B cell (primary cell): ENCODE measurements around the gene KLHL7. TPM values are rescaled to one million over a fixed set of nuclear protein-coding genes. Genes with fewer than 3 reads are reported as not detected.

Source experiments
- ATAC-seq: fragments of 200-7000 bp; cut with Tn5 transposase; one replicate; pipeline ENCODE4 v1.10.0; 2021; ENCODE audit warnings: low read depth, mild to moderate bottlenecking, moderate number of reproducible peaks, moderate library complexity
- CTCF ChIA-PET: fragments of 350-600 bp; sonication (Branson Sonifier 250); formaldehyde crosslinking; loops from one replicate; lab custom pipeline; 2021; ENCODE audit warnings: antibody characterized with exemption, inconsistent platforms; lab: Charles Lee
- POLR2A ChIA-PET: fragments of 350-600 bp; sonication (Branson Sonifier 250); formaldehyde crosslinking; loops from one replicate; lab custom pipeline; 2021; ENCODE audit warnings: antibody characterized with exemption; lab: Charles Lee
- DNase-seq: peaks from one replicate; pipeline ENCODE4 v3.0.0; 2013
- H2AFZ ChIP-seq: 2 replicates; pipeline ENCODE4 v1.6.1; 2012; ENCODE audit warnings: mild to moderate bottlenecking, low read depth, low read length; ENCODE audit not compliant: insufficient read depth, poor library complexity, severe bottlenecking
- H3K27ac ChIP-seq, 2 donors: 1 replicate in 1 of 2; 2 replicates in 1 of 2; pipeline ENCODE4 v1.5.1; 2012 to 2013; ENCODE audit warnings: low read length in 2 of 2, mild to moderate bottlenecking in 2 of 2, moderate library complexity in 1 of 2
- H3K27me3 ChIP-seq, 4 experiments: fragments of 200-600 bp in 1 of 4; sonication (generic) in 1 of 4; replicated peaks in 1 of 4; 1 replicate in 2 of 4; 2 replicates in 2 of 4; pipeline versions ENCODE4 v1.6.1 to v1.7.0; 2013 to 2016; ENCODE audit warnings: low read length in 3 of 4, mild to moderate bottlenecking in 2 of 4, mixed read lengths in 1 of 4, moderate library complexity in 1 of 4; ENCODE audit not compliant: insufficient read depth in 4 of 4, control insufficient read depth in 3 of 4; ENCODE audit errors: control extremely low read depth in 1 of 4
- H3K36me3 ChIP-seq, 2 experiments: replicated peaks in 1 of 2; 1 replicate in 1 of 2; 2 replicates in 1 of 2; pipeline versions ENCODE4 v1.6.1 to v1.7.1; 2013; ENCODE audit warnings: low read length in 1 of 2; ENCODE audit not compliant: insufficient read depth in 2 of 2, control insufficient read depth in 1 of 2; ENCODE audit errors: control extremely low read depth in 1 of 2, extremely low read depth in 1 of 2
- H3K4me1 ChIP-seq, 2 donors: fragments of 200-600 bp in 1 of 2; sonication (generic) in 1 of 2; 1 replicate in 1 of 2; 2 replicates in 1 of 2; pipeline versions ENCODE4 v1.5.1 to v1.6.1; 2013 to 2017; ENCODE audit warnings: low read length in 2 of 2; ENCODE audit not compliant: control insufficient read depth in 2 of 2, insufficient read depth in 2 of 2
- H3K4me2 ChIP-seq: replicated peaks from 2 replicates; pipeline ENCODE3; 2012; ENCODE audit warnings: mild to moderate bottlenecking, low read depth, low read length; ENCODE audit not compliant: poor library complexity, severe bottlenecking
- H3K4me3 ChIP-seq, 5 experiments: fragments of 200-600 bp in 1 of 5; sonication (generic) in 1 of 5; 1 replicate in 3 of 5; 2 replicates in 2 of 5; pipeline versions ENCODE4 v1.5.1 to v1.7.0; 2011 to 2016; ENCODE audit warnings: low read length in 4 of 5, mild to moderate bottlenecking in 4 of 5, low read depth in 2 of 5, control low read depth in 1 of 5, moderate library complexity in 1 of 5; ENCODE audit not compliant: insufficient read depth in 1 of 5; ENCODE audit errors: control extremely low read depth in 1 of 5, extremely low read depth in 1 of 5
- H3K79me2 ChIP-seq: fragments of 200-600 bp; sonication (generic); one replicate; pipeline ENCODE4 v1.6.0; 2016; ENCODE audit warnings: low read length; ENCODE audit not compliant: control insufficient read depth, insufficient read depth
- H3K9ac ChIP-seq: fragments of 200-600 bp; sonication (generic); 2 replicates; pipeline ENCODE4 v1.6.1; 2017; ENCODE audit warnings: mild to moderate bottlenecking, low read length, moderate library complexity
- H3K9me3 ChIP-seq, 3 donors: one replicate each; pipeline versions ENCODE4 v1.6.1 to v1.7.1; 2013; ENCODE audit warnings: low read length in 2 of 3; ENCODE audit not compliant: control insufficient read depth in 2 of 3, insufficient read depth in 1 of 3; ENCODE audit errors: control extremely low read depth in 1 of 3
- H4K20me1 ChIP-seq: 2 replicates; pipeline ENCODE4 v1.6.0; 2012; ENCODE audit warnings: mild to moderate bottlenecking, low read length; ENCODE audit not compliant: insufficient read depth, control insufficient read depth, poor library complexity, severe bottlenecking
- H3K27ac Mint-ChIP-seq: one replicate; pipeline ENCODE4 v1.8.0; 2021; ENCODE audit warnings: mixed read lengths
- H3K27me3 Mint-ChIP-seq: one replicate; pipeline ENCODE4 v1.8.0; 2021; ENCODE audit warnings: mixed read lengths
- H3K4me1 Mint-ChIP-seq: one replicate; pipeline ENCODE4 v1.8.0; 2021; ENCODE audit warnings: mixed read lengths
- H3K4me3 Mint-ChIP-seq: one replicate; pipeline ENCODE4 v1.8.0; 2021; ENCODE audit warnings: mixed read lengths
- H3K9me3 Mint-ChIP-seq: one replicate; pipeline ENCODE4 v1.8.0; 2022; ENCODE audit warnings: mixed read lengths; ENCODE audit not compliant: insufficient read depth
- EZH2 ChIP-seq: IDR thresholded peaks from 2 replicates; pipeline ENCODE4 v1.6.1; 2012; ENCODE audit warnings: borderline replicate concordance, low read depth, mild to moderate bottlenecking, moderate library complexity, low read length; ENCODE audit not compliant: insufficient read depth, poor library complexity, severe bottlenecking
- WGBS: methylation state at CpG from one replicate; pipeline ENCODE4 v1.1.5; 2013; ENCODE audit warnings: missing lambda C conversion rate; ENCODE audit not compliant: insufficient coverage; 5-methylcytosine and 5-hydroxymethylcytosine counted together
- intact Hi-C: fragments of 100-400 bp; cut with micrococcal nuclease; formaldehyde crosslinking; loops from one replicate; pipeline ENCODE4 v1.10.0; 2022
- polyA plus RNA-seq: library from polyadenylated mRNA; depleted of rRNA; stranded (reverse); fragments of >200 nt; gene quantifications from 2 replicates; pipeline ENCODE4 v1.2.3, GENCODE V29; 2012
- total RNA-seq, 2 donors: library from RNA; stranded (reverse); fragments of 120-200 nt in 1 of 2; gene quantifications; 1 replicate in 1 of 2; 2 replicates in 1 of 2; pipeline versions ENCODE4 v1.2.3 to v1.2.4, GENCODE V29; 2013 to 2022
- TF ChIP-seq, protein P1 (sequence below): fragments of 200-600 bp; IDR thresholded peaks from one replicate; pipeline ENCODE4 v1.8.0; 2022; ENCODE audit warnings: antibody characterized with exemption, mild to moderate bottlenecking

KLHL7 gene
- total and polyA plus RNA-seq, 2 donors (not counting 1 experiment from before 2014, with no cell fraction given) = 9.2 to 22.8 TPM

DNA sequence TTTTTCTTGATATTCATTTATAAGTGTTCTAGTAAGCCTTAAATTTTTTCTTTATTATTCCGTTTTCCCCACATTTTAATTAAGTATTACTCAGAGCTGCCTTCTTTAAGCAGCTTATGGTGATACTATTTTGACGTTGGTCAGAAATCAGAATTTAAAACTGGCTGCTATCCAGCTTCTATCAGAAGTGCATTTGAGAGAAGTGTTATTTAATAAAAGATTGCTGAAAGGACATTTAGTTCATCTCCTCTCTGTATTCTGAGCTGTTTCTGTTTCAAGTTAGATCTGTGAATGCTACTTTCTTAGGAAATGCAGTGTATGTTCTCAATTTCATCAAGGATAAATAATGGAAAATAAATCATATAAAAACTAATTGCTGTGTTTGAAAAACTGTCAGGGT lies 17.4 kb downstream of the KLHL7 start:
- Histone ChIP-seq H3K27me3 (no peaks in the 10 kb centered on the region), H3K9ac (no peak overlapping the region), H2AFZ (no peak overlapping the region), H3K27ac (no peak overlapping the region), H3K79me2 (peaks cover 22% of the 10 kb centered on the region), H4K20me1 (no peaks in the 10 kb centered on the region), H3K36me3 (peaks cover 8 to 14% of the 10 kb centered on the region in 2 experiments), H3K4me2 (no peak overlapping the region), H3K4me1 (no peaks in the 10 kb centered on the region), H3K4me3 (no peak overlapping the region), H3K9me3 (no peaks in the 10 kb centered on the region)
- POLR2A ChIA-PET = interaction anchor here (0.6 kb wide), 1 partner anchor 60 kb away, joined by 4 read pairs; no protein-coding TSS in a partner anchor
- H3K4me3 Mint-ChIP-seq = no peak overlapping the region
- no peaks in the 10 kb centered on the region for H3K4me1 Mint-ChIP-seq
- TF ChIP-seq, protein P1, sequence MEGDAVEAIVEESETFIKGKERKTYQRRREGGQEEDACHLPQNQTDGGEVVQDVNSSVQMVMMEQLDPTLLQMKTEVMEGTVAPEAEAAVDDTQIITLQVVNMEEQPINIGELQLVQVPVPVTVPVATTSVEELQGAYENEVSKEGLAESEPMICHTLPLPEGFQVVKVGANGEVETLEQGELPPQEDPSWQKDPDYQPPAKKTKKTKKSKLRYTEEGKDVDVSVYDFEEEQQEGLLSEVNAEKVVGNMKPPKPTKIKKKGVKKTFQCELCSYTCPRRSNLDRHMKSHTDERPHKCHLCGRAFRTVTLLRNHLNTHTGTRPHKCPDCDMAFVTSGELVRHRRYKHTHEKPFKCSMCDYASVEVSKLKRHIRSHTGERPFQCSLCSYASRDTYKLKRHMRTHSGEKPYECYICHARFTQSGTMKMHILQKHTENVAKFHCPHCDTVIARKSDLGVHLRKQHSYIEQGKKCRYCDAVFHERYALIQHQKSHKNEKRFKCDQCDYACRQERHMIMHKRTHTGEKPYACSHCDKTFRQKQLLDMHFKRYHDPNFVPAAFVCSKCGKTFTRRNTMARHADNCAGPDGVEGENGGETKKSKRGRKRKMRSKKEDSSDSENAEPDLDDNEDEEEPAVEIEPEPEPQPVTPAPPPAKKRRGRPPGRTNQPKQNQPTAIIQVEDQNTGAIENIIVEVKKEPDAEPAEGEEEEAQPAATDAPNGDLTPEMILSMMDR = no peak
- no peak for TF ChIP-seq EZH2
- DNase-seq (no peak), ATAC-seq (no peak)
- no peaks in the 10 kb centered on the region for H3K27me3 Mint-ChIP-seq
- intact Hi-C loops = no loop called here
- H3K9me3 Mint-ChIP-seq = no peaks in the 10 kb centered on the region
- no peak overlapping the region for H3K27ac Mint-ChIP-seq
- no CpG with 5 or more reads among the region's 2 CpGs for WGBS
- CTCF ChIA-PET = interaction anchor here (2.4 kb wide), 1 partner anchor 9 kb away, joined by 5 read pairs; no protein-coding TSS in a partner anchor

DNA sequence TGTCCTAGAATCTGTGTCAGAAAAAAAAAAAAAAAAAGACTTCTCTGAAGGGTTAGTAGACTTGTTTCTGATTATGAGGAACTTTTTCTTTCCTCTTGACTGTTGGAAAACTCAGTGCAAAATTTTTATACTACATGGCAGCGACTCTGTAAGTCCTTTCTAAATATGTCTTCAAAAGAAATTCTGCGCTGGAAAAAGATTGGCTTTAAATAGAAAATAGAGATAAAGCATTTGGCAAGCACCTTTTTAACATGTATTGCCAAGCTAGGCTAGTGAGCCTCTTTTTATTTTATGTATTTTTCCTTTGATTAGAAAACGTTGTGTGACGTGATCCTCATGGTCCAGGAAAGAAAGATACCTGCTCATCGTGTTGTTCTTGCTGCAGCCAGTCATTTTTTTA lies 17.9 kb downstream of the KLHL7 start:
- no peak for TF ChIP-seq EZH2
- TF ChIP-seq, protein P1 = no peak
- whole genome bisulfite sequencing = no CpG with 5 or more reads among the region's 5 CpGs
- Mint-ChIP-seq H3K4me1 (no peaks in the 10 kb centered on the region), H3K27ac (no peak overlapping the region), H3K27me3 (no peaks in the 10 kb centered on the region), H3K9me3 (no peaks in the 10 kb centered on the region), H3K4me3 (no peak overlapping the region)
- H3K4me3 ChIP-seq = no peak overlapping the region
- H3K27ac ChIP-seq = no peak overlapping the region
- intact Hi-C loops = no loop called here
- H3K4me2 ChIP-seq = no peak overlapping the region
- H2AFZ ChIP-seq = no peak overlapping the region
- no peaks in the 10 kb centered on the region for H3K27me3 ChIP-seq
- H3K79me2 ChIP-seq = peaks cover 18% of the 10 kb centered on the region
- no peak overlapping the region for H3K9ac ChIP-seq
- ChIA-PET POLR2A (no interaction called here), CTCF (interaction anchor here (2.4 kb wide), 1 partner anchor 9 kb away, joined by 5 read pairs; no protein-coding TSS in a partner anchor)
- no peaks in the 10 kb centered on the region for H3K4me1 ChIP-seq
- H3K9me3 ChIP-seq = no peaks in the 10 kb centered on the region
- ATAC-seq (no peak), DNase-seq (no peak)
- H3K36me3 ChIP-seq = peaks cover 5 to 14% of the 10 kb centered on the region in 2 experiments
- H4K20me1 ChIP-seq = no peaks in the 10 kb centered on the region
